Activated naive CD4-positive, alpha-beta T cell treated with anti-CD3 and anti-CD28 coated beads, Interleukin-2, amount 10 ng/mL, durations not matched to agents 7 days and 5 days (primary cell): ENCODE results near the gene PPP4R3A.
"Not testable (repeated sequence)": the region's sequence is repeated elsewhere in the genome, so short reads cannot be mapped to it uniquely, and the experiment has no call there.

Source experiments
- CTCF ChIA-PET: fragments of 350-600 bp; sonication (Branson Sonifier 250); formaldehyde crosslinking; loops from one replicate; lab custom pipeline; 2021; ENCODE audit warnings: antibody characterized with exemption; lab: Charles Lee
- DNase-seq: peaks from one replicate; pipeline ENCODE4 v3.0.0-alpha.2; 2020
- H3K27ac Mint-ChIP-seq: one replicate; pipeline ENCODE4 v1.8.0; 2021; ENCODE audit warnings: mild to moderate bottlenecking, moderate library complexity, mixed read lengths
- H3K27me3 Mint-ChIP-seq: one replicate; pipeline ENCODE4 v1.8.0; 2021; ENCODE audit warnings: mild to moderate bottlenecking, mixed read lengths
- H3K36me3 Mint-ChIP-seq: one replicate; pipeline ENCODE4 v1.8.0; 2021; ENCODE audit warnings: mixed read lengths
- H3K4me1 Mint-ChIP-seq: one replicate; pipeline ENCODE4 v1.8.0; 2021; ENCODE audit warnings: mixed read lengths
- H3K4me3 Mint-ChIP-seq: one replicate; pipeline ENCODE4 v1.8.0; 2021; ENCODE audit warnings: mild to moderate bottlenecking, moderate library complexity, mixed read lengths
- H3K9me3 Mint-ChIP-seq: one replicate; pipeline ENCODE4 v1.8.0; 2021; ENCODE audit warnings: mixed read lengths

The PPP4R3A gene

GRCh38 chr14:91439345-91439744, 70.8 kb downstream of the PPP4R3A start:
- Mint-ChIP-seq H3K27me3 (peaks cover 29% of the 10 kb centered on the region), H3K4me1 (no peaks in the 10 kb centered on the region), H3K36me3 (peaks cover 5% of the 10 kb centered on the region), H3K4me3 (no peak overlapping the region), H3K9me3 (peaks cover 17% of the 10 kb centered on the region), H3K27ac (no peak overlapping the region)
- CTCF ChIA-PET = interaction anchor here (1.2 kb wide), 1 partner anchor 472 kb away, joined by 3 read pairs; no protein-coding TSS in a partner anchor
- no peak for DNase-seq

GRCh38 chr14:91438845-91439244, 71.3 kb downstream of the PPP4R3A start:
- DNase-seq = no peak
- Mint-ChIP-seq H3K4me3 (no peak overlapping the region), H3K4me1 (no peaks in the 10 kb centered on the region), H3K27ac (no peak overlapping the region), H3K9me3 (peaks cover 17% of the 10 kb centered on the region), H3K36me3 (peaks cover 5% of the 10 kb centered on the region), H3K27me3 (peaks cover 24% of the 10 kb centered on the region)
- CTCF ChIA-PET = interaction anchor here (1.2 kb wide), 2 partner anchors 12 to 473 kb away, joined by 3 to 5 read pairs; no protein-coding TSS in a partner anchor

GRCh38 chr14:91436266-91436665, 73.8 kb downstream of the PPP4R3A start:
- peaks cover 19% of the 10 kb centered on the region for H3K27me3 Mint-ChIP-seq
- H3K4me1 Mint-ChIP-seq, CTCF ChIA-PET, H3K4me3 Mint-ChIP-seq, H3K36me3 Mint-ChIP-seq, H3K27ac Mint-ChIP-seq, DNase-seq: not testable (repeated sequence)
- peaks cover 15% of the 10 kb centered on the region for H3K9me3 Mint-ChIP-seq

GRCh38 chr14:91429385-91429784, 80.7 kb downstream of the PPP4R3A start:
- H3K4me1 Mint-ChIP-seq = peaks cover 14% of the 10 kb centered on the region
- peaks cover 1% of the 10 kb centered on the region for H3K9me3 Mint-ChIP-seq
- H3K27ac Mint-ChIP-seq = no peak overlapping the region
- no peak for DNase-seq
- H3K36me3 Mint-ChIP-seq = no peaks in the 10 kb centered on the region
- H3K4me3 Mint-ChIP-seq = no peak overlapping the region
- CTCF ChIA-PET = interaction anchor here (0.5 to 1.0 kb wide), 2 partner anchors 10 to 72 kb away, joined by 3 read pairs; no protein-coding TSS in a partner anchor
- peaks cover 7% of the 10 kb centered on the region for H3K27me3 Mint-ChIP-seq

- H3K9me3 Mint-ChIP-seq, H3K27me3 Mint-ChIP-seq, H3K4me3 Mint-ChIP-seq, H3K27ac Mint-ChIP-seq, H3K36me3 Mint-ChIP-seq, DNase-seq: not testable (repeated sequence)
- H3K4me1 Mint-ChIP-seq = peaks cover 14% of the 10 kb centered on the region
- CTCF ChIA-PET = interaction anchor here (1.0 kb wide), 1 partner anchor 10 kb away, joined by 3 read pairs; no protein-coding TSS in a partner anchor
These were observed 81.2 kb downstream of the PPP4R3A start for GRCh38 chr14:91428931-91429330.

- H3K9me3 Mint-ChIP-seq, H3K27ac Mint-ChIP-seq, DNase-seq, H3K36me3 Mint-ChIP-seq, H3K4me3 Mint-ChIP-seq: not testable (repeated sequence)
- H3K4me1 Mint-ChIP-seq = peaks cover 18% of the 10 kb centered on the region
- CTCF ChIA-PET = interaction anchor here (0.7 to 1.1 kb wide), 2 partner anchors 10 to 143 kb away, joined by 3 to 4 read pairs; no protein-coding TSS in a partner anchor
- peaks cover 14% of the 10 kb centered on the region for H3K27me3 Mint-ChIP-seq
These were observed 84.6 kb downstream of the PPP4R3A start for GRCh38 chr14:91425531-91425944.

GRCh38 chr14:91424813-91425530, 85.1 kb downstream of the PPP4R3A start:
- DNase-seq = no peak
- Mint-ChIP-seq H3K36me3 (no peaks in the 10 kb centered on the region), H3K4me3 (no peak overlapping the region), H3K27me3 (peaks cover 14% of the 10 kb centered on the region), H3K27ac (no peak overlapping the region), H3K4me1 (peaks cover 18% of the 10 kb centered on the region), H3K9me3 (no peaks in the 10 kb centered on the region)
- CTCF ChIA-PET = interaction anchor here (0.5 to 1.3 kb wide), 5 partner anchors 9 to 518 kb away, joined by 3 to 9 read pairs (median 3); no protein-coding TSS in a partner anchor

GRCh38 chr14:91420686-91421085, 89.4 kb downstream of the PPP4R3A start:
- no peak overlapping the region for H3K27ac Mint-ChIP-seq
- no peaks in the 10 kb centered on the region for H3K9me3 Mint-ChIP-seq
- DNase-seq = no peak
- H3K4me3 Mint-ChIP-seq = no peak overlapping the region
- peaks cover 19% of the 10 kb centered on the region for H3K4me1 Mint-ChIP-seq
- peaks cover 14% of the 10 kb centered on the region for H3K27me3 Mint-ChIP-seq
- CTCF ChIA-PET = interaction anchor here (0.7 to 8.5 kb wide), 10 partner anchors 23 to 243 kb away, joined by 3 to 85 read pairs (median 3); no protein-coding TSS in a partner anchor
- H3K36me3 Mint-ChIP-seq = peaks cover 11% of the 10 kb centered on the region

GRCh38 chr14:91419451-91419850, 90.7 kb downstream of the PPP4R3A start:
- no peak overlapping the region for H3K4me3 Mint-ChIP-seq
- H3K36me3 Mint-ChIP-seq = peaks cover 21% of the 10 kb centered on the region
- H3K27me3 Mint-ChIP-seq = peaks cover 11% of the 10 kb centered on the region
- peak overlapping the region; percentile 91 for H3K27ac Mint-ChIP-seq
- CTCF ChIA-PET = interaction anchor here (0.8 to 8.5 kb wide), 5 partner anchors 10 to 106 kb away, joined by 3 to 85 read pairs (median 3); no protein-coding TSS in a partner anchor
- peaks cover 26% of the 10 kb centered on the region for H3K4me1 Mint-ChIP-seq
- no peaks in the 10 kb centered on the region for H3K9me3 Mint-ChIP-seq
- DNase-seq = no peak

GRCh38 chr14:91419044-91419397, 91.1 kb downstream of the PPP4R3A start:
- Mint-ChIP-seq H3K4me1 (peaks cover 31% of the 10 kb centered on the region), H3K27ac (peak overlapping the region; percentile 91), H3K36me3 (peaks cover 25% of the 10 kb centered on the region), H3K9me3 (no peaks in the 10 kb centered on the region), H3K27me3 (peaks cover 11% of the 10 kb centered on the region), H3K4me3 (peak overlapping the region; percentile 69)
- CTCF ChIA-PET = interaction anchor here (0.8 to 8.5 kb wide), 9 partner anchors 10 to 120 kb away, joined by 3 to 85 read pairs (median 6); no protein-coding TSS in a partner anchor
- DNase-seq = peak; percentile 74

GRCh38 chr14:91418387-91419043, 91.6 kb downstream of the PPP4R3A start:
- peak overlapping the region; percentile 91 for H3K27ac Mint-ChIP-seq
- CTCF ChIA-PET = interaction anchor here (0.7 to 8.5 kb wide), 17 partner anchors 9 to 493 kb away, joined by 3 to 85 read pairs (median 4); no protein-coding TSS in a partner anchor
- H3K36me3 Mint-ChIP-seq = peaks cover 29% of the 10 kb centered on the region
- peak; percentile 84 for DNase-seq
- peak overlapping the region; percentile 69 for H3K4me3 Mint-ChIP-seq
- H3K9me3 Mint-ChIP-seq = no peaks in the 10 kb centered on the region
- H3K4me1 Mint-ChIP-seq = peaks cover 35% of the 10 kb centered on the region
- peaks cover 11% of the 10 kb centered on the region for H3K27me3 Mint-ChIP-seq

- peaks cover 39% of the 10 kb centered on the region for H3K4me1 Mint-ChIP-seq
- H3K27me3 Mint-ChIP-seq = peaks cover 11% of the 10 kb centered on the region
- peak overlapping the region; percentile 91 for H3K27ac Mint-ChIP-seq
- peaks cover 34% of the 10 kb centered on the region for H3K36me3 Mint-ChIP-seq
- no peaks in the 10 kb centered on the region for H3K9me3 Mint-ChIP-seq
- peak overlapping the region; percentile 69 for H3K4me3 Mint-ChIP-seq
- CTCF ChIA-PET = interaction anchor here (0.6 to 8.5 kb wide), 16 partner anchors 10 to 494 kb away, joined by 3 to 85 read pairs (median 4); no protein-coding TSS in a partner anchor
- peak; percentile 71 for DNase-seq
These were observed 92.1 kb downstream of the PPP4R3A start for GRCh38 chr14:91417983-91418386.

- H3K4me3 Mint-ChIP-seq = peak within 1 kb of the TSS; percentile 94
- peak; percentile 80 for DNase-seq
These were observed 92.8 kb downstream of the PPP4R3A start, which contains the start of gene CCDC88C for GRCh38 chr14:91417120-91417982. TSS of gene CCDC88C (minus strand) at chr14:91417820. CDS start at chr14:91417690, 130 bp downstream.

More at GRCh38 chr14:91417120-91417982, 92.8 kb downstream of the PPP4R3A start, which contains the start of gene CCDC88C:
- Mint-ChIP-seq H3K4me1 (peaks cover 45% of the 10 kb centered on the region), H3K36me3 (peaks cover 41% of the 10 kb centered on the region), H3K9me3 (no peaks in the 10 kb centered on the region), H3K27ac (peak within 1 kb of the TSS; percentile 99), H3K27me3 (peaks cover 11% of the 10 kb centered on the region)
- CTCF ChIA-PET = interaction anchor here (0.6 to 8.5 kb wide), 13 partner anchors 10 to 130 kb away, joined by 3 to 85 read pairs (median 6); no protein-coding TSS in a partner anchor
